Tibial nerve (tissue), 4 donors: ENCODE measurements around the gene COBLL1.

ENCODE experiments used
- EP300 ChIP-seq, 2 donors: sonication (generic); formaldehyde crosslinking; IDR thresholded peaks; one replicate each; pipeline ENCODE4 v1.6.1; 2017; ENCODE audit warnings: antibody characterized with exemption in 2 of 2, mild to moderate bottlenecking in 1 of 2
- POLR2A ChIP-seq, 2 donors: fragments of 450-650 bp; IDR thresholded peaks; one replicate each; pipeline ENCODE4 v1.6.1; 2017; ENCODE audit warnings: antibody characterized with exemption in 2 of 2, mild to moderate bottlenecking in 2 of 2, moderate library complexity in 2 of 2
- TF ChIP-seq, protein P1 (sequence below), 5 experiments: fragments of 200-600 bp in 3 of 5; fragments of 450-650 bp in 2 of 5; sonication (generic) in 3 of 5; IDR thresholded peaks; one replicate each; pipeline ENCODE4 v1.5.1; 2016 to 2019; ENCODE audit warnings: antibody characterized with exemption in 5 of 5, mild to moderate bottlenecking in 3 of 5, moderate library complexity in 2 of 5

DNA sequence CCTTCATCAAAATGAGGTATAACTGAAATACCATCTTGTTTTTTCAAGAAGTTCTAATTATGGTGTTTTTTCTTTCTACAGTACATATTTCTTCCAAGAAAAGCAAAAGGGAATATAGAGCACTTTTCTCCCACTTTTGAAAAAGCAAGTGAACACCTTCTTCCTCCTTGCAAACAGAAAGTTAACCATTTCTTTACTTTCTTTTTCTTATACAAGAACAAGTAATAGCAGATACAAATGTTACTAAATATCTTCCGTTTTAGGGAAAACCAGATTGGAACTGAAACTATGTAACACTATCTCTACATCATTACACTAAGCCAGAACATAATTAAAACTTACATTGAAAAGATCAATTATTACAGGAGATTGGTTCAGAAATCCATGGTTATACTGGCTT is 44.0 kb downstream of the COBLL1 start:
- no peak for TF ChIP-seq POLR2A (IDR thresholded peaks at IDR 0.05)
- TF ChIP-seq, protein P1, sequence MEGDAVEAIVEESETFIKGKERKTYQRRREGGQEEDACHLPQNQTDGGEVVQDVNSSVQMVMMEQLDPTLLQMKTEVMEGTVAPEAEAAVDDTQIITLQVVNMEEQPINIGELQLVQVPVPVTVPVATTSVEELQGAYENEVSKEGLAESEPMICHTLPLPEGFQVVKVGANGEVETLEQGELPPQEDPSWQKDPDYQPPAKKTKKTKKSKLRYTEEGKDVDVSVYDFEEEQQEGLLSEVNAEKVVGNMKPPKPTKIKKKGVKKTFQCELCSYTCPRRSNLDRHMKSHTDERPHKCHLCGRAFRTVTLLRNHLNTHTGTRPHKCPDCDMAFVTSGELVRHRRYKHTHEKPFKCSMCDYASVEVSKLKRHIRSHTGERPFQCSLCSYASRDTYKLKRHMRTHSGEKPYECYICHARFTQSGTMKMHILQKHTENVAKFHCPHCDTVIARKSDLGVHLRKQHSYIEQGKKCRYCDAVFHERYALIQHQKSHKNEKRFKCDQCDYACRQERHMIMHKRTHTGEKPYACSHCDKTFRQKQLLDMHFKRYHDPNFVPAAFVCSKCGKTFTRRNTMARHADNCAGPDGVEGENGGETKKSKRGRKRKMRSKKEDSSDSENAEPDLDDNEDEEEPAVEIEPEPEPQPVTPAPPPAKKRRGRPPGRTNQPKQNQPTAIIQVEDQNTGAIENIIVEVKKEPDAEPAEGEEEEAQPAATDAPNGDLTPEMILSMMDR (IDR thresholded peaks at IDR 0.05) = no peak
- TF ChIP-seq EP300 (IDR thresholded peaks at IDR 0.05) = no peak
